Astrocyte (in vitro differentiated cells and primary cell): ENCODE data around the gene CTIF. TPM values are rescaled to one million over a fixed set of nuclear protein-coding genes. Genes with fewer than 3 reads are reported as not detected.

Experiments used
- DNase-seq: peaks from one replicate; pipeline ENCODE4 v3.0.0-alpha.2; 2010; ENCODE audit warnings: low read depth
- FAIRE-seq: peaks from 2 replicates; lab custom pipeline; 2011; peaks lifted over from hg19 to GRCh38; lab: Jason Lieb, UNC
- H2AFZ ChIP-seq: 2 replicates; pipeline ENCODE4 v1.6.0; 2012; ENCODE audit warnings: low read depth, low read length, inconsistent platforms
- H3K27ac ChIP-seq: 2 replicates; pipeline ENCODE4 v1.5.1; 2011; ENCODE audit warnings: low read depth, low read length, inconsistent platforms
- H3K27me3 ChIP-seq: 2 replicates; pipeline ENCODE4 v1.6.0; 2011; ENCODE audit warnings: low read length, inconsistent platforms; ENCODE audit not compliant: insufficient read depth
- H3K36me3 ChIP-seq: 2 replicates; pipeline ENCODE4 v1.5.1; 2011; ENCODE audit warnings: low read length, inconsistent platforms; ENCODE audit not compliant: insufficient read depth
- H3K4me1 ChIP-seq: 2 replicates; pipeline ENCODE4 v1.5.1; 2011; ENCODE audit warnings: low read length, inconsistent platforms; ENCODE audit not compliant: insufficient read depth
- H3K4me2 ChIP-seq: 2 replicates; pipeline ENCODE4 v1.6.0; 2012; ENCODE audit warnings: low read length, inconsistent platforms
- H3K4me3 ChIP-seq: 2 replicates; pipeline ENCODE4 v1.5.1; 2011; ENCODE audit warnings: low read depth, mild to moderate bottlenecking, low read length, inconsistent platforms; ENCODE audit not compliant: insufficient read depth
- H3K79me2 ChIP-seq: 2 replicates; pipeline ENCODE4 v1.6.0; 2012; ENCODE audit warnings: mild to moderate bottlenecking, low read length, inconsistent platforms; ENCODE audit not compliant: insufficient read depth
- H3K9ac ChIP-seq: 2 replicates; pipeline ENCODE4 v1.6.0; 2012; ENCODE audit warnings: mild to moderate bottlenecking, low read length, inconsistent platforms
- H3K9me3 ChIP-seq: 2 replicates; pipeline ENCODE4 v1.5.1; 2012; ENCODE audit warnings: low read depth, mild to moderate bottlenecking, low read length, inconsistent platforms; ENCODE audit not compliant: insufficient read depth
- H4K20me1 ChIP-seq: 2 replicates; pipeline ENCODE4 v1.6.0; 2012; ENCODE audit warnings: low read length, inconsistent platforms; ENCODE audit not compliant: insufficient read depth
- H3K27ac Mint-ChIP-seq: one replicate; pipeline ENCODE4 v1.8.0; 2021; ENCODE audit warnings: mild to moderate bottlenecking, mixed read lengths; ENCODE audit not compliant: unreplicated experiment
- H3K27me3 Mint-ChIP-seq: one replicate; pipeline ENCODE4 v1.8.0; 2021; ENCODE audit warnings: low read depth, mixed read lengths; ENCODE audit not compliant: unreplicated experiment
- H3K36me3 Mint-ChIP-seq: one replicate; pipeline ENCODE4 v1.8.0; 2021; ENCODE audit warnings: low read depth, mixed read lengths; ENCODE audit not compliant: unreplicated experiment
- H3K4me1 Mint-ChIP-seq: one replicate; pipeline ENCODE4 v1.8.0; 2021; ENCODE audit warnings: low read depth, mixed read lengths; ENCODE audit not compliant: unreplicated experiment
- H3K4me3 Mint-ChIP-seq: one replicate; pipeline ENCODE4 v1.8.0; 2021; ENCODE audit warnings: mild to moderate bottlenecking, moderate library complexity, mixed read lengths; ENCODE audit not compliant: unreplicated experiment
- H3K9me3 Mint-ChIP-seq: one replicate; pipeline ENCODE4 v1.8.0; 2021; ENCODE audit warnings: mild to moderate bottlenecking, mixed read lengths; ENCODE audit not compliant: unreplicated experiment
- CTCF ChIP-seq: IDR thresholded peaks from 2 replicates; pipeline ENCODE4 v1.5.1; 2011; ENCODE audit warnings: low read depth, mild to moderate bottlenecking, inconsistent platforms, low read length, moderate library complexity; ENCODE audit not compliant: insufficient read depth
- EZH2 ChIP-seq: IDR thresholded peaks from 2 replicates; pipeline ENCODE4 v1.6.1; 2012; ENCODE audit warnings: mild to moderate bottlenecking, low read length, inconsistent platforms; ENCODE audit not compliant: insufficient read depth
- total RNA-seq: library from RNA; stranded (reverse); gene quantifications from 2 replicates; pipeline ENCODE4 v1.2.1, GENCODE V29; 2021

The CTIF gene
- total RNA-seq, 1 donor from 2014 or later = 101 TPM

GRCh38 chr18:48703418-48703817 is 164.6 kb downstream of the CTIF start:
- Histone ChIP-seq H3K9me3 (no peaks in the 10 kb centered on the region), H3K36me3 (no peaks in the 10 kb centered on the region), H3K4me2 (no peak overlapping the region), H3K4me1 (peaks cover 4% of the 10 kb centered on the region), H3K9ac (no peak overlapping the region), H3K27ac (no peak overlapping the region), H3K4me3 (no peak overlapping the region), H3K79me2 (peaks cover 11% of the 10 kb centered on the region), H3K27me3 (no peaks in the 10 kb centered on the region), H2AFZ (no peak overlapping the region), H4K20me1 (peaks cover 64% of the 10 kb centered on the region)
- Mint-ChIP-seq H3K4me1 (peaks cover 15% of the 10 kb centered on the region), H3K9me3 (no peaks in the 10 kb centered on the region), H3K27me3 (no peaks in the 10 kb centered on the region), H3K27ac (no peak overlapping the region), H3K36me3 (peaks cover 23% of the 10 kb centered on the region), H3K4me3 (no peak overlapping the region)
- no peak for FAIRE-seq
- DNase-seq = no peak
- no peak for TF ChIP-seq EZH2
- TF ChIP-seq CTCF = no peak

GRCh38 chr18:48705043-48705442 is 166.2 kb downstream of the CTIF start:
- Histone ChIP-seq H2AFZ (no peak overlapping the region), H3K27ac (no peak overlapping the region), H3K9ac (no peak overlapping the region), H3K4me1 (peaks cover 4% of the 10 kb centered on the region), H3K27me3 (no peaks in the 10 kb centered on the region), H3K79me2 (peaks cover 11% of the 10 kb centered on the region), H4K20me1 (peaks cover 65% of the 10 kb centered on the region), H3K36me3 (no peaks in the 10 kb centered on the region), H3K9me3 (no peaks in the 10 kb centered on the region), H3K4me3 (no peak overlapping the region), H3K4me2 (no peak overlapping the region)
- Mint-ChIP-seq H3K36me3 (peaks cover 23% of the 10 kb centered on the region), H3K9me3 (no peaks in the 10 kb centered on the region), H3K27me3 (no peaks in the 10 kb centered on the region), H3K4me1 (peaks cover 15% of the 10 kb centered on the region), H3K27ac (no peak overlapping the region), H3K4me3 (no peak overlapping the region)
- no peak for TF ChIP-seq CTCF
- no peak for TF ChIP-seq EZH2
- DNase-seq (no peak), FAIRE-seq (no peak)

- Histone ChIP-seq H3K27me3 (no peaks in the 10 kb centered on the region), H3K79me2 (peaks cover 11% of the 10 kb centered on the region), H4K20me1 (peaks cover 67% of the 10 kb centered on the region), H3K9ac (no peak overlapping the region), H3K4me2 (no peak overlapping the region), H3K4me3 (no peak overlapping the region), H2AFZ (no peak overlapping the region), H3K27ac (no peak overlapping the region), H3K4me1 (peaks cover 4% of the 10 kb centered on the region), H3K36me3 (no peaks in the 10 kb centered on the region), H3K9me3 (no peaks in the 10 kb centered on the region)
- H3K27ac Mint-ChIP-seq = no peak overlapping the region
- no peaks in the 10 kb centered on the region for H3K27me3 Mint-ChIP-seq
- H3K36me3 Mint-ChIP-seq = peaks cover 22% of the 10 kb centered on the region
- no peaks in the 10 kb centered on the region for H3K9me3 Mint-ChIP-seq
- TF ChIP-seq EZH2 = no peak
- no peak for TF ChIP-seq CTCF
- DNase-seq = no peak
- peaks cover 15% of the 10 kb centered on the region for H3K4me1 Mint-ChIP-seq
- FAIRE-seq = no peak
- H3K4me3 Mint-ChIP-seq = no peak overlapping the region
Observed at GRCh38 chr18:48705531-48705930, 166.7 kb downstream of the CTIF start.
